GM18507 (cell line): ENCODE measurements around the gene WASHC2A.
"Not testable (repeated sequence)": the region's sequence is repeated elsewhere in the genome, so short reads cannot be mapped to it uniquely, and the experiment has no call there.

Experiments
- DNase-seq: peaks from one replicate; pipeline ENCODE4 v3.0.0; 2011; ENCODE audit warnings: low read depth; ENCODE audit not compliant: insufficient read length; ENCODE audit errors: extremely low spot score
- FAIRE-seq: peaks from 2 replicates; lab custom pipeline; 2011; peaks lifted over from hg19 to GRCh38; lab: Jason Lieb, UNC

The WASHC2A gene

GRCh38 chr10:50067546-50068351, at the start of gene WASHC2A:
TSS of gene WASHC2A (plus strand) at chr10:50067954. CDS start at chr10:50068006, 52 bp downstream.
- peak; percentile 38 for DNase-seq
- FAIRE-seq = peak; percentile 95

- DNase-seq, FAIRE-seq: not testable (repeated sequence)
These were observed 48.5 kb upstream of the WASHC2A start for GRCh38 chr10:50019279-50019678.

- not testable (repeated sequence) for DNase-seq, FAIRE-seq
These were observed 47.2 kb upstream of the WASHC2A start for GRCh38 chr10:50020451-50021024.

GRCh38 chr10:50021646-50022045, 46.1 kb upstream of the WASHC2A start:
- no peak for FAIRE-seq

GRCh38 chr10:50024716-50025383, 42.9 kb upstream of the WASHC2A start:
- DNase-seq, FAIRE-seq: not testable (repeated sequence)

More at GRCh38 chr10:50021646-50022045, 46.1 kb upstream of the WASHC2A start:
- no peak for DNase-seq

GRCh38 chr10:50025627-50026026, 42.1 kb upstream of the WASHC2A start:
- FAIRE-seq = no peak

GRCh38 chr10:50027195-50027594, 40.6 kb upstream of the WASHC2A start:
- DNase-seq = no peak
- no peak for FAIRE-seq

More at GRCh38 chr10:50025627-50026026, 42.1 kb upstream of the WASHC2A start:
- DNase-seq = no peak

GRCh38 chr10:50033481-50033880, 34.3 kb upstream of the WASHC2A start:
- FAIRE-seq (no peak), DNase-seq (no peak)

GRCh38 chr10:50035337-50035736, 32.4 kb upstream of the WASHC2A start:
- DNase-seq, FAIRE-seq: not testable (repeated sequence)

GRCh38 chr10:50044941-50045664, 22.7 kb upstream of the WASHC2A start:
- FAIRE-seq (no peak), DNase-seq (no peak)

- FAIRE-seq, DNase-seq: not testable (repeated sequence)
These were observed 21.3 kb upstream of the WASHC2A start for GRCh38 chr10:50046457-50046856.

- not testable (repeated sequence) for FAIRE-seq, DNase-seq
These were observed 20.2 kb upstream of the WASHC2A start for GRCh38 chr10:50047594-50047993.

GRCh38 chr10:50051995-50052660, 15.6 kb upstream of the WASHC2A start:
- not testable (repeated sequence) for DNase-seq, FAIRE-seq

- DNase-seq, FAIRE-seq: not testable (repeated sequence)
These were observed 14.9 kb upstream of the WASHC2A start for GRCh38 chr10:50052778-50053376.

- DNase-seq, FAIRE-seq: not testable (repeated sequence)
These were observed 12.1 kb upstream of the WASHC2A start for GRCh38 chr10:50055494-50056292.

- DNase-seq, FAIRE-seq: not testable (repeated sequence)
These were observed 11.1 kb upstream of the WASHC2A start for GRCh38 chr10:50056654-50057053.

GRCh38 chr10:50058727-50059126, 9.0 kb upstream of the WASHC2A start:
- not testable (repeated sequence) for DNase-seq, FAIRE-seq

- DNase-seq = not testable (repeated sequence)
These were observed 7.8 kb upstream of the WASHC2A start for GRCh38 chr10:50059946-50060345.

More at GRCh38 chr10:50059946-50060345, 7.8 kb upstream of the WASHC2A start:
- FAIRE-seq = not testable (repeated sequence)
